ENCODE measurements around the gene TBL3.

DNA sequence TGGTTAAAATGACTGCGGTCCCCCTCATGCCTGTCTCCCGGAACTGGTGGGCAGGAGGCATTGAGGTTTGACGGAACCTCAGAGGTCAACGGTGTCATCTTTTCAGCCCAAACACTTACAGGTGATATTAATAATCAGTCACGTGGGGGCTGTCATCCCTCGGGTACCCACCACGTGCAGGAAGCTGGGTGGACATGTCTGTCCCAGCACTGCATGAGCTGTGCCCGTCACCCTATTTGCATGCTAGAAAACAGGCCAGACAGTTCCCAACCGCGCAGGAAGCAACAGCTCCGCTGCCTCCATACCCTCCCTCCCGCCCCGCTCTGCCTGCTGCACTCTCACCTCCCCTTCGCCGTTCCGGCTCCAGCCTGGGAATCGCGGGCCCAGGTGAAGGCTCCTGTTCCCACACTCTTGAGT is 19.3 kb downstream of the TBL3 start:
- TF ChIP-seq, protein P1, sequence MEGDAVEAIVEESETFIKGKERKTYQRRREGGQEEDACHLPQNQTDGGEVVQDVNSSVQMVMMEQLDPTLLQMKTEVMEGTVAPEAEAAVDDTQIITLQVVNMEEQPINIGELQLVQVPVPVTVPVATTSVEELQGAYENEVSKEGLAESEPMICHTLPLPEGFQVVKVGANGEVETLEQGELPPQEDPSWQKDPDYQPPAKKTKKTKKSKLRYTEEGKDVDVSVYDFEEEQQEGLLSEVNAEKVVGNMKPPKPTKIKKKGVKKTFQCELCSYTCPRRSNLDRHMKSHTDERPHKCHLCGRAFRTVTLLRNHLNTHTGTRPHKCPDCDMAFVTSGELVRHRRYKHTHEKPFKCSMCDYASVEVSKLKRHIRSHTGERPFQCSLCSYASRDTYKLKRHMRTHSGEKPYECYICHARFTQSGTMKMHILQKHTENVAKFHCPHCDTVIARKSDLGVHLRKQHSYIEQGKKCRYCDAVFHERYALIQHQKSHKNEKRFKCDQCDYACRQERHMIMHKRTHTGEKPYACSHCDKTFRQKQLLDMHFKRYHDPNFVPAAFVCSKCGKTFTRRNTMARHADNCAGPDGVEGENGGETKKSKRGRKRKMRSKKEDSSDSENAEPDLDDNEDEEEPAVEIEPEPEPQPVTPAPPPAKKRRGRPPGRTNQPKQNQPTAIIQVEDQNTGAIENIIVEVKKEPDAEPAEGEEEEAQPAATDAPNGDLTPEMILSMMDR (IDR thresholded peaks at IDR 0.05 in 2 of 3, conservative IDR thresholded peaks at IDR 0.05 in 1 of 3; ENCODE audit: borderline replicate concordance in 1 of 3, insufficient read depth in 1 of 3, low read depth in 2 of 3, low read length in 2 of 3) = no peak
- no peak for TF ChIP-seq POLR2A (IDR thresholded peaks at IDR 0.05; ENCODE audit: borderline replicate concordance, extremely low read depth, insufficient read depth, insufficient read length)
- no peak for TF ChIP-seq POLR2AphosphoS5 (IDR thresholded peaks at IDR 0.05; ENCODE audit: low read depth, low read length)
- TF ChIP-seq CEBPB (IDR thresholded peaks at IDR 0.05; ENCODE audit: low read depth) = no peak
- no peak for TF ChIP-seq EZH2phosphoT487 (IDR thresholded peaks at IDR 0.05; ENCODE audit: borderline replicate concordance)
- TF ChIP-seq YY1 (IDR thresholded peaks at IDR 0.05; ENCODE audit: extremely low read depth, insufficient replicate concordance, low read depth, low read length) = no peak
- TF ChIP-seq, protein P2, sequence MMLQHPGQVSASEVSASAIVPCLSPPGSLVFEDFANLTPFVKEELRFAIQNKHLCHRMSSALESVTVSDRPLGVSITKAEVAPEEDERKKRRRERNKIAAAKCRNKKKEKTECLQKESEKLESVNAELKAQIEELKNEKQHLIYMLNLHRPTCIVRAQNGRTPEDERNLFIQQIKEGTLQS (IDR thresholded peaks at IDR 0.05) = no peak
- TF ChIP-seq EZH2 (IDR thresholded peaks at IDR 0.05) = no peak
- no peak for TF ChIP-seq SP1 (IDR thresholded peaks at IDR 0.05; ENCODE audit: low read depth)
- TF ChIP-seq SIN3A (IDR thresholded peaks at IDR 0.05; ENCODE audit: low read depth) = no peak

All from HCT116 (cell line).